GM18507 (cell line): Measurements from ENCODE around the gene PDCD4.

Experiments used
- DNase-seq: peaks from one replicate; pipeline ENCODE4 v3.0.0; 2011; ENCODE audit warnings: low read depth; ENCODE audit not compliant: insufficient read length; ENCODE audit errors: extremely low spot score
- FAIRE-seq: peaks from 2 replicates; lab custom pipeline; 2011; peaks lifted over from hg19 to GRCh38; lab: Jason Lieb, UNC

PDCD4 gene

GRCh38 chr10:110840923-110841428, 30.8 kb upstream of the PDCD4 start:
- no peak for DNase-seq
- no peak for FAIRE-seq

GRCh38 chr10:110841767-110842267, 29.9 kb upstream of the PDCD4 start:
- DNase-seq, result peak; percentile 58

DNA sequence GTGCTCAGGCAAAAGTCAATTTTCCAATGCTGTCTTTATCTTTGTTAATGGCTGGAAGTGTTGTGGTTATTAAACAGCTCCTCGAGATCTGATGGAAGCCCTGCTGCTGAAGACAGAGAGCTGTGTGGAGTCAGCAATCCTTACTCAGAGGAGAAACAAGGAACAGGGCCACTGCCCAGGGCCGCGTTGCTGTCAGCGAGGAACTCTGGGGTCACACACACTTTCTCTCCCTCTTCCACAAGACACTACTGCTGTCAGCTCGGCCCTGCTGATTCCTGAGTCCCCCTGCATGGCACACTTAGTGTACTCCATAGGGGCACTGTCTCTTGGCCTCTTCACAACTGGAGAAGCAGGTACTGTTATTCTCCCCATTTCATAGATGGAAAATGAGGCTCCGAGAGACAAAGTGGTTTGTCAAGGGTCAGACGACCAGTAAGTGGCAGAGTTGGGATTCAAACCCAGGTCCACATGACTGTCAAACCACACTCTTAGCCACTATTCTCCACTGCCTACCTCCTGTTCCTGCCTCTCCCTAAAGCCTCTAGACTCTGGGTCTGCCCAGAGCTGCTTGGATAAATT, 29.3 kb upstream of the PDCD4 start:
- FAIRE-seq, result no peak

More at GRCh38 chr10:110841767-110842267, 29.9 kb upstream of the PDCD4 start:
- peak; percentile 89 for FAIRE-seq

DNA sequence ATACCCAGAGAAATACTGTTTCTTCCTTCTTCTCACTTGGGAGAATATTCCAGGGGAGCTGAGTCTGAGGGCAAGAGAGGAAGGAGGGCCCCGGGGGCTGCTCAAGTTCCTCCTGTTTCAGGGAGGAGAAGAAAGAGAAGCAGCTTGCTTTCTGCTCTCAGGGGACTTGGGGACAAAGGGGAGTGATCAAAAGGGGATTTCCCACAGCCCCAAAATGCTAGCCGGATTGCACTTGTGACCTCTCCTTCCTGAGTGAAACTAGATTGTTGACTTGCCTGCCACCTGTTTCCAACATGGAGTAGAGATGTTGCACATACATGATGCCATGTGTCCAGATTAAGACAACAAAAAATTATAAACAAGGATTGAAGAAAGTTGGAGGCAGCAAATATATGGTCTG, 28.7 kb upstream of the PDCD4 start:
- FAIRE-seq (peak; percentile 98), DNase-seq (peak; percentile 75)

More for the DNA sequence above, 29.3 kb upstream of the PDCD4 start:
- DNase-seq, result no peak

GRCh38 chr10:110843796-110844616, 27.7 kb upstream of the PDCD4 start:
- DNase-seq, result no peak
- FAIRE-seq, result no peak

GRCh38 chr10:110844617-110844881, 27.2 kb upstream of the PDCD4 start:
- no peak for FAIRE-seq
- no peak for DNase-seq

DNA sequence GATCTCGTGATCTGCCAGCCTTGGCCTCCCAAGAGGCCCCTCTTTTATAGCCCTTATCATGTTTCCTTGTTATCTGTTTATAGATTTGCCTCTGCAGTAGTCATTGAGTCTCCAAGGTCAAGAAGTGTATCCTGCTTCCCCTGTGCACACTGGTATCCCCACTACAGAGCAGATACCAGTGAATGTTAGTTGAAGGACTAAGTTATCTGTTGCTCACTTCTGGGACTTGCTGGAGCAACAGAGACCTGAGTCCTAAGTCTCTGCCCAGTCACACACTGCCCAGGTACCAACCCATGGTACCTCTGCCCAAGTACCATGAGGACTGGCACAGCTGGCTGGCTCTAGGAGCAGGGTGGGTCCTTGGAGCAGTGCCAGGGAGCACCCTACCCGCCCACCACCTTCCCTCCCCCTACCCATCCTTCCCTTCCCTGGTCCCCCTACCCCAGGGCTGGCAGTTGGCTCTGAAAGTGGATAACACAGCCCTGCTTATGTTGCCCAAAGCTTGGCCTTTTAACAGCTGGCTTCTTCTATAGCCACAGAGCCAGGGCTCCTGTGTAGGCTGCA, 26.5 kb upstream of the PDCD4 start:
- FAIRE-seq (no peak), DNase-seq (no peak)

- DNase-seq, result no peak
- FAIRE-seq, result no peak
These were observed 25.7 kb upstream of the PDCD4 start for GRCh38 chr10:110845756-110846620.

- DNase-seq (no peak), FAIRE-seq (no peak)
These were observed 24.4 kb upstream of the PDCD4 start for GRCh38 chr10:110847374-110847773.

GRCh38 chr10:110848106-110848505, 23.6 kb upstream of the PDCD4 start:
- no peak for DNase-seq
- no peak for FAIRE-seq

DNA sequence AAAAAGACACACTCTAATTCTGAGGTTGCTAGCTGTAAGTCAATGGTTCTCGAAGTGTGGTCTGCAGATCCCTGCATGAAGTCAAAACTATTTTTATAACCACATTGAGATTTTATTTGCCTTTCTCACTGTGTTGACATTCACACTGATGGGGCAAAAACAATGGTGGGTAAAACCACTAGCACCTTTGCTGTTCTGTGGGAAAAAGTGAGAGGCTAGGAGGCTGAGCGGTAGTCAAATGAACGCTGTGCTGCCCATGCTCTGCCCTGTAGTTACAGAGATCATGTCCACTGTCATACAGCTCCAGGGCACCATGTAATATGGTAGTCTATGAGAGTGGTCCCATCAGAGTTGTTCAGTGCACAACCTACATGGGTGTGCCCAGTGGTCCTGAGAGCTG, 21.6 kb upstream of the PDCD4 start:
- DNase-seq, result no peak

GRCh38 chr10:110851020-110851612, 20.6 kb upstream of the PDCD4 start:
- no peak for FAIRE-seq

More for the DNA sequence above, 21.6 kb upstream of the PDCD4 start:
- no peak for FAIRE-seq

GRCh38 chr10:110852255-110852896, 19.4 kb upstream of the PDCD4 start:
- no peak for DNase-seq

More at GRCh38 chr10:110851020-110851612, 20.6 kb upstream of the PDCD4 start:
- DNase-seq, result no peak

DNA sequence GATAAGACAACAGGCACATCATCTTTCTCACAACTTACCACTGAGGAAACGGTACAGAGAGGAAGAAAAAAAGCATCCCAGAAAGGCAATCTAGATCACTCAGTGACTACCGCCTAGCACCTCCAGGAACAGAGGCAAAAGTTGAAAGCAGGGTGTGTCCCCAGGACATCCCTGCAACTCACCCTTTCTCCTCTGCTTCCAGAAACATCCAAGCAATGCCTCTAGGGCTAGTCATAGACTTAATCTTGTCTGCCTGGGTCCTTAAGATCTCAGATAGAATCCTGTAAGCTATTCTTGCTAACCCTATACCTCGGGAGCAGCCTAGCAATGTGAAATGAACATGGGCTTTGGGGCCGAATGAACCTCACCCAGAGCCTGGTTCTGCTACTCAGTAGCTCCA, 18.8 kb upstream of the PDCD4 start:
- DNase-seq (no peak), FAIRE-seq (no peak)

More at GRCh38 chr10:110852255-110852896, 19.4 kb upstream of the PDCD4 start:
- peak; percentile 61 for FAIRE-seq

- FAIRE-seq (no peak), DNase-seq (no peak)
These were observed 17.7 kb upstream of the PDCD4 start for GRCh38 chr10:110853921-110854605.

DNA sequence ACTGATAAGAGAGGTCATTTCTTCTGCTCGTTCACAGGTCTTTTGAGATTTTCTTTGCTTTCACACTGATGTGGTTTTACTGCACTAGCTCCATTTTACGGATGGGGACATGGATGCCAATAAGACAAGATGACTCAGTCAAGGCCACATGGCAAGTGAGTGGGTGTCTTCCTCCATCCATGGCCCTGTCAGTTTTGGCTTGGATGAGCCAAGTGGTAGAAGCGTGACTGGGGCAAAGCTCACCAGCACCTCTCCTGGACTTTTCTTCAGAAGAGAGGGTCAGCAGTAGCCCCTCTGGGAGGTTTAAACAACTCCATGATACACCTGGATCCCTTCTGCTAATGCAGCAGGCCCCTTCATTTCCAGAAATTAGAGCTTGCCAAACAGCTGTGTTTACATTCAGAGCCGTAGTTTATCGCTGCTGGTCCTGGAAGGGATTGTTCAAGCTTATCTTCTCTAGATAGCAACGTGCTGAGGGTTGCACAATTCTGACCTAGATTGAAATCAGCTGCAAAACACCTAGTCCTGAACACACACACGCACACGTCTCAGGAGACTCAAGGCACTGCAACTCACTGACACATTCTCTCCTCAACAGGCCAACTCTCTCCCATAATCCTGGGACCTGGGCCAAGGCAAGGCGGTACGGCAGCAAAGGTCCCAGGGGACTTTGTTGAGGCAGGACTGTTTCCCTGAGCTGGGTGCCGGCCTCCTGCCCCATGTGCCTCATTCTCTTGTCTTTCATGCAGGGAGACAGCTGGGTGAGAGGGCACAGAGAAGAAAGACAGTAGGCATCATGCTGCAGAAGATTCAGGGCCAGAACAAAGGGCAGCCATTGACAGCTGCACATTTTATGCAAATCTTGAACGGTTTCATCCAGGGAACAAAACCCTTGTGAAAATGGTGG, 14.2 kb upstream of the PDCD4 start:
- FAIRE-seq (no peak), DNase-seq (no peak)

DNA sequence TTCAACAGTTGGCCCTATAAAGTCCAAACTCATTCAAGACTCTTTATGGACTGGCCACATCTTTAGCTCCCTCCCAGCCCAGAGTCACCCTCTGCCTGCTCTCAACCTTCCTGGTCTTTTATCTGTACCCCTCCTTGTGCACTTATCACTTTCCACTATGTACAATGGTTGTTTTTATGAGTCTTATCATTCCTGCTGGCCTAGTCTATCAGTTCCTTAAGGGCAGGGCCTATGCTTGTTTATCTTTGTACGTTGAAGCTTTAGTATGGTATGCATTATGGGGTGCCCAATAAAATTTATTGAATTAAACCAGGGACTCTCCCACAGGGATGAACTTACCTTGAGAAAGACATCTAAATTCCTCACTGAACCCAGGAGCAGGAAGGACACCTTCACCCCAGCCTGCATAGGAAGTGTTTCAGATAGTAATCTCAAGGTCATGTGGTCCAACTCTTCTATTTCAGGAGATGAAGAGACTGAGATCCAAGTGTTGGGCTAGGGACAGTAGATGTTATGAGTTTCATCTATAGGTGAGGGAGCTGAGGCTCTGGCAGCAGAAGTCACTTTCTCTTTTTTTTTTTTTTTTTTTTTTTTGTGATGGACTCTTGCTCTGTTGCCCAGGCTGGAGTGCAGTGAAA, 13.3 kb upstream of the PDCD4 start:
- no peak for DNase-seq
- no peak for FAIRE-seq
